ENCODE data around the gene NDUFB11. TPM values are rescaled to one million over a fixed set of nuclear protein-coding genes. Genes with fewer than 3 reads are reported as not detected.
"Not testable (repeated sequence)": the region's sequence is repeated elsewhere in the genome, so short reads cannot be mapped to it uniquely, and the experiment has no call there.

Gene NDUFB11
- total RNA-seq, 1 experiment from 2014 or later = 122 TPM

GRCh38 chrX:47129899-47130358, 14.6 kb downstream of the NDUFB11 start:
- no peaks in the 10 kb centered on the region for H4K20me1 ChIP-seq (ENCODE audit: insufficient read depth, low read depth, low read length)
- H3K9ac ChIP-seq (ENCODE audit: low read length) = peak overlapping the region; percentile 73
- H3K4me2 ChIP-seq (ENCODE audit: low read depth, low read length, poor library complexity, severe bottlenecking) = peak overlapping the region; percentile 70
- no peaks in the 10 kb centered on the region for H3K9me3 ChIP-seq (ENCODE audit: low read length)
- no peaks in the 10 kb centered on the region for H3K4me1 ChIP-seq (ENCODE audit: low read length)
- peak overlapping the region; percentile 78 for H3K4me3 ChIP-seq (ENCODE audit: low read length)
- H3K27me3 ChIP-seq (ENCODE audit: low read length) = no peaks in the 10 kb centered on the region
- DNase-seq = no peak
- H3K9me2 ChIP-seq (replicated peaks; ENCODE audit: insufficient read depth, low read length) = no peaks in the 10 kb centered on the region
- no peak overlapping the region for H2AFZ ChIP-seq (ENCODE audit: low read length)
- 0 out of 2 replicates have a peak, but pooled peaks cover 7% of the 10 kb centered on the region for H3K79me2 ChIP-seq (ENCODE audit: low read length)
- H3K27ac ChIP-seq (ENCODE audit: low read length) = no peak overlapping the region
- no peaks in the 10 kb centered on the region for H3K36me3 ChIP-seq (ENCODE audit: insufficient read depth, low read length)

GRCh38 chrX:47129157-47129898, 15.2 kb downstream of the NDUFB11 start:
- Histone ChIP-seq H3K79me2 (ENCODE audit: low read length) (0 out of 2 replicates have a peak, but pooled peaks cover 7% of the 10 kb centered on the region), H4K20me1 (ENCODE audit: insufficient read depth, low read depth, low read length) (no peaks in the 10 kb centered on the region), H3K4me2 (ENCODE audit: low read depth, low read length, poor library complexity, severe bottlenecking) (peak overlapping the region; percentile 70), H3K27me3 (ENCODE audit: low read length) (no peaks in the 10 kb centered on the region), H3K4me3 (ENCODE audit: low read length) (peak overlapping the region; percentile 78), H2AFZ (ENCODE audit: low read length) (peak overlapping the region; percentile 87), H3K27ac (ENCODE audit: low read length) (peak overlapping the region; percentile 72), H3K9me3 (ENCODE audit: low read length) (no peaks in the 10 kb centered on the region), H3K4me1 (ENCODE audit: low read length) (no peaks in the 10 kb centered on the region), H3K36me3 (ENCODE audit: insufficient read depth, low read length) (no peaks in the 10 kb centered on the region), H3K9me2 (replicated peaks; ENCODE audit: insufficient read depth, low read length) (no peaks in the 10 kb centered on the region), H3K9ac (ENCODE audit: low read length) (peak overlapping the region; percentile 73)
- DNase-seq = peak; percentile 96

- H3K9me3 ChIP-seq (ENCODE audit: low read length); H3K4me2 ChIP-seq (ENCODE audit: low read depth, low read length, poor library complexity, severe bottlenecking); H3K4me3 ChIP-seq (ENCODE audit: low read length); H3K4me1 ChIP-seq (ENCODE audit: low read length); H3K9me2 ChIP-seq (replicated peaks; ENCODE audit: insufficient read depth, low read length); H3K27me3 ChIP-seq (ENCODE audit: low read length); H4K20me1 ChIP-seq (ENCODE audit: insufficient read depth, low read depth, low read length); H3K79me2 ChIP-seq (ENCODE audit: low read length); DNase-seq; H3K27ac ChIP-seq (ENCODE audit: low read length); H2AFZ ChIP-seq (ENCODE audit: low read length); H3K36me3 ChIP-seq (ENCODE audit: insufficient read depth, low read length); H3K9ac ChIP-seq (ENCODE audit: low read length): not testable (repeated sequence)
These were observed 20.0 kb downstream of the NDUFB11 start for GRCh38 chrX:47124466-47124865.

DNA sequence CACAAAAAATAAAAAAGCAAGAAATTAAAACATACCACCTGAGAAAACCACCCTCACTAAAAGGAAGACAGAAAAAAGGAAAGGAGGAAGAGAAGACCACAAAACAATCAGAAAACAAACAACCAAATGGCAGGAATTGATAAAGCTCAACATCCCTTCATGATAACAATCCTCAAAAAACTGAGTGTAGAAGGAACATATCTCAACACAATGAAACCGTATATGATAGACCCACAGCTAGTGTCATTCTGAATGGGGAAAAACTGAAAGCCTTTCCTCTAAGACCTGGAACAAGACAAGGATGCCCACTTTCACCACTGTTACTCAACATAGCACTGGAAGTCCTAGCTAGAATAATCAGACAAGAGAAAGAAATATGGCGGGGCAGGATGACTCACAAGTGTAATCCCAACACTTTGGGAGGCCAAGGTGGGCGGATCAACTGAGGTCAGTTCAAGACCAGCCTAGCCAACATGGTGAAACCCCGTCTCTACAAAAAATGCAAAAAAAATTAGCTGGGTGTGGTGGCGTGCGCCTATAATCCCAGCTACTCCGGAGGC, 27.9 kb downstream of the NDUFB11 start:
- H3K4me1 ChIP-seq (ENCODE audit: low read length); H3K79me2 ChIP-seq (ENCODE audit: low read length); H3K27ac ChIP-seq (ENCODE audit: low read length); H3K4me2 ChIP-seq (ENCODE audit: low read depth, low read length, poor library complexity, severe bottlenecking); H3K4me3 ChIP-seq (ENCODE audit: low read length); H3K36me3 ChIP-seq (ENCODE audit: insufficient read depth, low read length); H3K9ac ChIP-seq (ENCODE audit: low read length); DNase-seq; H4K20me1 ChIP-seq (ENCODE audit: insufficient read depth, low read depth, low read length); H3K9me3 ChIP-seq (ENCODE audit: low read length); H2AFZ ChIP-seq (ENCODE audit: low read length); H3K9me2 ChIP-seq (replicated peaks; ENCODE audit: insufficient read depth, low read length); H3K27me3 ChIP-seq (ENCODE audit: low read length): not testable (repeated sequence)

GRCh38 chrX:47112316-47112954, 32.1 kb downstream of the NDUFB11 start:
- H3K36me3 ChIP-seq (ENCODE audit: insufficient read depth, low read length) = no peaks in the 10 kb centered on the region
- H3K27ac ChIP-seq (ENCODE audit: low read length) = no peak overlapping the region
- H3K9ac ChIP-seq (ENCODE audit: low read length) = no peak overlapping the region
- no peaks in the 10 kb centered on the region for H3K27me3 ChIP-seq (ENCODE audit: low read length)
- H2AFZ ChIP-seq (ENCODE audit: low read length) = no peak overlapping the region
- no peaks in the 10 kb centered on the region for H4K20me1 ChIP-seq (ENCODE audit: insufficient read depth, low read depth, low read length)
- H3K4me1 ChIP-seq (ENCODE audit: low read length) = no peaks in the 10 kb centered on the region
- no peaks in the 10 kb centered on the region for H3K79me2 ChIP-seq (ENCODE audit: low read length)
- H3K4me3 ChIP-seq (ENCODE audit: low read length) = no peak overlapping the region
- no peak for DNase-seq
- no peaks in the 10 kb centered on the region for H3K9me2 ChIP-seq (replicated peaks; ENCODE audit: insufficient read depth, low read length)
- no peaks in the 10 kb centered on the region; the same call in 1 of the 2 replicates for H3K9me3 ChIP-seq (ENCODE audit: low read length)
- H3K4me2 ChIP-seq (ENCODE audit: low read depth, low read length, poor library complexity, severe bottlenecking) = no peak overlapping the region

DNA sequence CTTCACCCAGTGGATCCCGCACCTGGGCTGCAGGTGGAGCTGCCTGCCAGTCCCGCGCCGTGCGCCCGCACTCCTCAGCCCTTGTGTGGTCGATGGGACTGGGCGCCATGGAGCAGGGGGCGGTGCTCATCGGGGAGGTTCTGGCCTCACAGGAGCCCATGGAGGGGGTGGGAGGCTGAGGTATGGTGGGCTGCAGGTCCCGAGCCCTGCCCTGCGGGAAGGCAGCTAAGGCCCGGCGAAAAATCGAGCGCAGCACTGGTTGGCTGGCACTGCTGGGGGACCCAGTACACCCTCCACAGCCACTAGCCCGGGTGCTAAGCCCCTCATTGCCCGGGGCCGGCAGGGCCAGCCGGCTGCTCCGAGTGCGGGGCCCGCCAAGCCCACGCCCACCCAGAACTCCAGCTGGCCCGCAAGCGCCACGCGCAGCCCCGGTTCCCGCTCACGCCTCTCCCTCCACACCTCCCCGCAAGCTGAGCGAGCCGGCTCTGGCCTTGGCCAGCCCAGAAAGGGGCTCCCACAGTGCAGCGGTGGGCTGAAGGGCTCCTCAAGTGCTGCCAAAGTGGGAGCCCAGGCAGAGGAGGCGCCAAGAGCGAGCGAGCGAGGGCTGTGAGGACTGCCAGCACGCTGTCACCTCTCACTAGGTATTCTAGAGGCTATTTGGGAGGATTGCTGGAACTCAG, 33.4 kb downstream of the NDUFB11 start:
- not testable (repeated sequence) for H3K9me3 ChIP-seq (ENCODE audit: low read length); H3K4me1 ChIP-seq (ENCODE audit: low read length); H2AFZ ChIP-seq (ENCODE audit: low read length); H3K9me2 ChIP-seq (replicated peaks; ENCODE audit: insufficient read depth, low read length); H3K27me3 ChIP-seq (ENCODE audit: low read length); H3K79me2 ChIP-seq (ENCODE audit: low read length); H3K4me2 ChIP-seq (ENCODE audit: low read depth, low read length, poor library complexity, severe bottlenecking); H3K27ac ChIP-seq (ENCODE audit: low read length); H3K4me3 ChIP-seq (ENCODE audit: low read length); H3K36me3 ChIP-seq (ENCODE audit: insufficient read depth, low read length); H4K20me1 ChIP-seq (ENCODE audit: insufficient read depth, low read depth, low read length); H3K9ac ChIP-seq (ENCODE audit: low read length); DNase-seq

DNA sequence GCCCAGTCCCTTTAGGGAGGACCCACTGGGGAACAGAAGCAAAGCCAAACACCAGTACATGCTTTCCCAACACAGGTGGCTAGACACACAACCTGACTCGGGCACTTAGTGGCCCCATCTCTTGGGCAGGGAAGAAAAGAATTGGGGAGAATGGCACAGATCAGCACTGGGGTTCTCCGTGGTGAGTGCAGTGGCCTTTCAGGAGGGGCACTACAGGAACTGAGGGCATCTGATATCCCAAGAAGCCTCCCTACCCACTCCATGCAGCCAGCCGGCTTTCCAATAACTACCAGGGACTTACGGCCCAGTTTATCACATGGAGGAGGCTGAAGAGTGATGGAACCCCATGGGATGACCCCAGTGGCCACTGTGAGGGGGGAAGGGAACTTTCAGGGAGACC, 43.3 kb downstream of the NDUFB11 start:
- no peak overlapping the region for H3K4me3 ChIP-seq (ENCODE audit: low read length)
- H3K79me2 ChIP-seq (ENCODE audit: low read length) = no peaks in the 10 kb centered on the region
- no peak for DNase-seq
- H3K4me2 ChIP-seq (ENCODE audit: low read depth, low read length, poor library complexity, severe bottlenecking) = no peak overlapping the region
- H3K9ac ChIP-seq (ENCODE audit: low read length) = no peak overlapping the region
- no peaks in the 10 kb centered on the region for H4K20me1 ChIP-seq (ENCODE audit: insufficient read depth, low read depth, low read length)
- H3K9me2 ChIP-seq (replicated peaks; ENCODE audit: insufficient read depth, low read length) = no peaks in the 10 kb centered on the region
- H3K4me1 ChIP-seq (ENCODE audit: low read length) = no peaks in the 10 kb centered on the region
- H3K27me3 ChIP-seq (ENCODE audit: low read length) = no peaks in the 10 kb centered on the region
- no peak overlapping the region for H2AFZ ChIP-seq (ENCODE audit: low read length)
- no peaks in the 10 kb centered on the region for H3K9me3 ChIP-seq (ENCODE audit: low read length)
- H3K36me3 ChIP-seq (ENCODE audit: insufficient read depth, low read length) = no peaks in the 10 kb centered on the region
- no peak overlapping the region for H3K27ac ChIP-seq (ENCODE audit: low read length)

Data from Karpas-422 (cell line).